Measurements from ENCODE around the gene NAA16. TPM values are rescaled to one million over a fixed set of nuclear protein-coding genes. Genes with fewer than 3 reads are reported as not detected.
"Not testable (repeated sequence)": the region's sequence is repeated elsewhere in the genome, so short reads cannot be mapped to it uniquely, and the experiment has no call there.

NAA16 gene
- total RNA-seq, 1 donor from 2014 or later: 48.4 TPM

- Mint-ChIP-seq H3K27me3 (no peaks in the 10 kb centered on the region), H3K27ac (peak overlapping the region; percentile 56), H3K4me1 (ENCODE audit: low read depth) (no peaks in the 10 kb centered on the region), H3K4me3 (ENCODE audit: low read depth) (no peak overlapping the region), H3K9me3 (ENCODE audit: low read depth) (peaks cover 9% of the 10 kb centered on the region), H3K36me3 (ENCODE audit: insufficient read depth) (peaks cover 3% of the 10 kb centered on the region)
- TF ChIP-seq CTCF (IDR thresholded peaks at IDR 0.05; ENCODE audit: unreplicated experiment): no peak
- no peak for DNase-seq (ENCODE audit: low spot score, unreplicated experiment)
These were observed 37.1 kb upstream of the NAA16 start for GRCh38 chr13:41273831-41274441.

GRCh38 chr13:41274881-41275280, 36.2 kb upstream of the NAA16 start:
- no peaks in the 10 kb centered on the region for H3K27me3 Mint-ChIP-seq
- DNase-seq (ENCODE audit: low spot score, unreplicated experiment): no peak

GRCh38 chr13:41276824-41277223, 34.2 kb upstream of the NAA16 start:
- Mint-ChIP-seq H3K36me3 (ENCODE audit: insufficient read depth) (peaks cover 3% of the 10 kb centered on the region), H3K9me3 (ENCODE audit: low read depth) (peaks cover 6% of the 10 kb centered on the region), H3K4me1 (ENCODE audit: low read depth) (no peaks in the 10 kb centered on the region), H3K4me3 (ENCODE audit: low read depth) (no peak overlapping the region), H3K27me3 (no peaks in the 10 kb centered on the region), H3K27ac (no peak overlapping the region)
- TF ChIP-seq CTCF (IDR thresholded peaks at IDR 0.05; ENCODE audit: unreplicated experiment): no peak
- DNase-seq (ENCODE audit: low spot score, unreplicated experiment): no peak

More at GRCh38 chr13:41274881-41275280, 36.2 kb upstream of the NAA16 start:
- H3K4me3 Mint-ChIP-seq (ENCODE audit: low read depth): no peak overlapping the region
- H3K27ac Mint-ChIP-seq: no peak overlapping the region
- no peak for TF ChIP-seq CTCF (IDR thresholded peaks at IDR 0.05; ENCODE audit: unreplicated experiment)
- peaks cover 3% of the 10 kb centered on the region for H3K36me3 Mint-ChIP-seq (ENCODE audit: insufficient read depth)
- H3K4me1 Mint-ChIP-seq (ENCODE audit: low read depth): no peaks in the 10 kb centered on the region
- peaks cover 9% of the 10 kb centered on the region for H3K9me3 Mint-ChIP-seq (ENCODE audit: low read depth)

- not testable (repeated sequence) for H3K36me3 Mint-ChIP-seq (ENCODE audit: insufficient read depth); H3K27me3 Mint-ChIP-seq; DNase-seq (ENCODE audit: low spot score, unreplicated experiment); H3K27ac Mint-ChIP-seq; H3K4me1 Mint-ChIP-seq (ENCODE audit: low read depth); H3K4me3 Mint-ChIP-seq (ENCODE audit: low read depth); H3K9me3 Mint-ChIP-seq (ENCODE audit: low read depth)
These were observed 31.9 kb upstream of the NAA16 start for GRCh38 chr13:41279156-41279555.

GRCh38 chr13:41282129-41282571, 28.9 kb upstream of the NAA16 start:
- no peak overlapping the region for H3K4me3 Mint-ChIP-seq (ENCODE audit: low read depth)
- DNase-seq (ENCODE audit: low spot score, unreplicated experiment): no peak
- H3K9me3 Mint-ChIP-seq (ENCODE audit: low read depth): peaks cover 3% of the 10 kb centered on the region
- TF ChIP-seq CTCF (IDR thresholded peaks at IDR 0.05; ENCODE audit: unreplicated experiment): no peak
- H3K27me3 Mint-ChIP-seq: no peaks in the 10 kb centered on the region
- no peak overlapping the region for H3K27ac Mint-ChIP-seq
- H3K4me1 Mint-ChIP-seq (ENCODE audit: low read depth): no peaks in the 10 kb centered on the region
- no peaks in the 10 kb centered on the region for H3K36me3 Mint-ChIP-seq (ENCODE audit: insufficient read depth)

Measured in progenitor cell of endocrine pancreas (in vitro differentiated cells).